ENCODE data around the gene ZNF280D. TPM values are rescaled to one million over a fixed set of nuclear protein-coding genes. Genes with fewer than 3 reads are reported as not detected.

The ZNF280D gene
- polyA plus RNA-seq, 2 of the 4 experiments (the other 2 are of a cell fraction): 13.4 to 21.8 TPM

DNA sequence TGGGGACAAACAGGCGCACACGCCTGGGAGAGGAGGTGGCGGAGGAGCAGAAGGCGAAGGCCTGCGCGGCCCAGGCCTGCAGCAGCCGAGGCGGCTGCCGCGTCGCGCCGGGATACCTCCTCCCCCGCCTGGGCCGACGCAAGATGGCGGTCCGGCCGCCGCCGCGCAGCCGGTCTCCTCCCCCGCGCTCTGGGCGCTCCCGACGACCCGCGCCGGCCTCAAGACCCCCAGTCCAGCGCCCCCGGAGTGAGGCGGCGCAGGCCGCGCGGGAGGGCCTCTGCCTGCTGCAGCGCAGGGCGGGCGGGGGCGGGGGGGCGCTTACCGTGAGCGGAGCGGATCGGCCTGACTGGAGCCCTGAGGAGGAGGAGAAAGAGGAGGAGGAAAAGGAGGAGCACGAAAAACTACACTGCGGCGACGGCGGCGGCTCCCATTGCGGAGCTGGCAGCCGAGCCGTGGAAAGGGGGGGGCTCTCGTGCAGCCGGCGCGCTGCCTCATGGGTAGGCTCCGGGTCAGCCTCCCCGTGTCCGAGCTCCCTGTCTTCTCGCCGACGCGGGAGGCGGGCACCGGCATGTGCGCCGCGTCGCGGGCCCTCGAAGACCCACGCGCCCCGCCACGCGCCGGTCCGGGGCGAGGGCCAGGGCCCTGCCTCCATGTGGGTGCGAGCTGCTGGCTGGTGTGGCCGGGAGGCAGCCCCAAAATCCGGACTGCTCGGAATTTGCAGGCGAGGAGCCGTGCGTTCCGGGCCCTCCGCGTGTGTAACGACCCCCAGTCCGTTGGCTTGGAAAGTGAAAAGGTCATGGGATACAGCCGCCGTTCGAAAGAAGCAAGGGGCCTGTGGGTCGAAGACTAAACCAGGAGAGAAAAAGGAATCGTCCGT, at the start of gene ZNF280D (continued):
- no peak for TF ChIP-seq ZC3H11A (IDR thresholded peaks at IDR 0.05)
- TF ChIP-seq POLR2A (IDR thresholded peaks at IDR 0.05; ENCODE audit: low read length): peak; percentile 61
- TF ChIP-seq, protein P1, sequence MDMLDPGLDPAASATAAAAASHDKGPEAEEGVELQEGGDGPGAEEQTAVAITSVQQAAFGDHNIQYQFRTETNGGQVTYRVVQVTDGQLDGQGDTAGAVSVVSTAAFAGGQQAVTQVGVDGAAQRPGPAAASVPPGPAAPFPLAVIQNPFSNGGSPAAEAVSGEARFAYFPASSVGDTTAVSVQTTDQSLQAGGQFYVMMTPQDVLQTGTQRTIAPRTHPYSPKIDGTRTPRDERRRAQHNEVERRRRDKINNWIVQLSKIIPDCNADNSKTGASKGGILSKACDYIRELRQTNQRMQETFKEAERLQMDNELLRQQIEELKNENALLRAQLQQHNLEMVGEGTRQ (IDR thresholded peaks at IDR 0.05): no peak
- TF ChIP-seq, protein P2, sequence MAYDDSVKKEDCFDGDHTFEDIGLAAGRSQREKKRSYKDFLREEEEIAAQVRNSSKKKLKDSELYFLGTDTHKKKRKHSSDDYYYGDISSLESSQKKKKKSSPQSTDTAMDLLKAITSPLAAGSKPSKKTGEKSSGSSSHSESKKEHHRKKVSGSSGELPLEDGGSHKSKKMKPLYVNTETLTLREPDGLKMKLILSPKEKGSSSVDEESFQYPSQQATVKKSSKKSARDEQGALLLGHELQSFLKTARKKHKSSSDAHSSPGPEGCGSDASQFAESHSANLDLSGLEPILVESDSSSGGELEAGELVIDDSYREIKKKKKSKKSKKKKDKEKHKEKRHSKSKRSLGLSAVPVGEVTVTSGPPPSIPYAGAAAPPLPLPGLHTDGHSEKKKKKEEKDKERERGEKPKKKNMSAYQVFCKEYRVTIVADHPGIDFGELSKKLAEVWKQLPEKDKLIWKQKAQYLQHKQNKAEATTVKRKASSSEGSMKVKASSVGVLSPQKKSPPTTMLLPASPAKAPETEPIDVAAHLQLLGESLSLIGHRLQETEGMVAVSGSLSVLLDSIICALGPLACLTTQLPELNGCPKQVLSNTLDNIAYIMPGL (CRISPR knock-in tag; IDR thresholded peaks at IDR 0.05; ENCODE audit: borderline replicate concordance): peak; percentile 84; the same call in 1 of the 2 replicates
- TF ChIP-seq RAD21 (conservative IDR thresholded peaks at IDR 0.05 in 1 of 2, IDR thresholded peaks at IDR 0.05 in 1 of 2): 0 out of 5 replicates have a peak, but pooled peaks of 1 of the 2 experiments have one; percentile 20
- TF ChIP-seq ZNF302 (CRISPR knock-in tag; IDR thresholded peaks at IDR 0.05): peak; percentile 81

DNA sequence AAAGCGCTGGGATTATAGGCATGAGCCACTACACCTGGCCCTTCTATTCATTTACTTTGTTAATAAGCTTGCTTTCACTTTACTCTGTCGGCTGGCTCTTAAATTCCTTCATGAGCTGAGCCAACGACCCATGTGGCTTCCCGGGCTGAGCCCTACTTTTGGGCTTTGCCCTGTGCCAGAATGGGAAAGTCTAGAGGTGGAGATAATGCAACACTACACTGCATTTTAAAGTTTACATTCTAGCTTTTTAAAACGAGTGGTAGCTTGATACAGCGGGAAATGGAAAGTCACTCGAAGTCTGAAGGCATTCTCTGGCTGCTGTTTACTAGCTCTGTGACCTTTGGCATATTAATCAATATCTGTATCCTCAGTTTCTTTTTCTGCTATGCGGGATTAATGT, 49.0 kb upstream of the ZNF280D start:
- DNase-seq (ENCODE audit: low read depth in 1 of 2, low spot score in 1 of 2) (no peak), FAIRE-seq (no peak), ATAC-seq (no peak)
- CTCF ChIA-PET: interaction anchor here (1.5 kb wide), 1 partner anchor 8 kb away, joined by 3 read pairs; no protein-coding TSS in a partner anchor
- POLR2A ChIA-PET: no interaction called here
- 64% methylated on average over 8 of the region's 8 CpGs for WGBS (ENCODE audit: missing lambda C conversion rate)
- H3K4me3 ChIP-seq: no peak overlapping the region
- no peak overlapping the region for H3K4me2 ChIP-seq
- H3K4me1 ChIP-seq: no peaks in the 10 kb centered on the region
- H3K27ac ChIP-seq: no peak overlapping the region
- TF ChIP-seq ZSCAN20 (CRISPR knock-in tag; IDR thresholded peaks at IDR 0.05) (no peak), HDAC2 (IDR thresholded peaks at IDR 0.05) (no peak), RCOR1 (IDR thresholded peaks at IDR 0.05; ENCODE audit: low read depth, low read length) (no peak), TFCP2L1 (CRISPR knock-in tag; IDR thresholded peaks at IDR 0.05) (no peak), EP300 (IDR thresholded peaks at IDR 0.05) (no peak), MAZ (IDR thresholded peaks at IDR 0.05; ENCODE audit: borderline replicate concordance, low read depth, low read length) (no peak), POLR2AphosphoS2 (conservative IDR thresholded peaks at IDR 0.05; ENCODE audit: low read length) (no peak), NPAS2 (CRISPR knock-in tag; IDR thresholded peaks at IDR 0.05; ENCODE audit: borderline replicate concordance) (no peak), HOXB13 (CRISPR knock-in tag; IDR thresholded peaks at IDR 0.05; ENCODE audit: low read depth) (no peak), EHF (CRISPR knock-in tag; IDR thresholded peaks at IDR 0.05) (no peak), CBX8 (IDR thresholded peaks at IDR 0.05) (no peak), TP53 (CRISPR knock-in tag; IDR thresholded peaks at IDR 0.05) (no peak), NR3C1 (IDR thresholded peaks at IDR 0.05) (no peak), POLR2A (IDR thresholded peaks at IDR 0.05; ENCODE audit: low read length) (no peak)
- TF ChIP-seq, protein P3, sequence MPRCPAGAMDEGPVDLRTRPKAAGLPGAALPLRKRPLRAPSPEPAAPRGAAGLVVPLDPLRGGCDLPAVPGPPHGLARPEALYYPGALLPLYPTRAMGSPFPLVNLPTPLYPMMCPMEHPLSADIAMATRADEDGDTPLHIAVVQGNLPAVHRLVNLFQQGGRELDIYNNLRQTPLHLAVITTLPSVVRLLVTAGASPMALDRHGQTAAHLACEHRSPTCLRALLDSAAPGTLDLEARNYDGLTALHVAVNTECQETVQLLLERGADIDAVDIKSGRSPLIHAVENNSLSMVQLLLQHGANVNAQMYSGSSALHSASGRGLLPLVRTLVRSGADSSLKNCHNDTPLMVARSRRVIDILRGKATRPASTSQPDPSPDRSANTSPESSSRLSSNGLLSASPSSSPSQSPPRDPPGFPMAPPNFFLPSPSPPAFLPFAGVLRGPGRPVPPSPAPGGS (IDR thresholded peaks at IDR 0.05): no peak
- TF ChIP-seq, protein P4, sequence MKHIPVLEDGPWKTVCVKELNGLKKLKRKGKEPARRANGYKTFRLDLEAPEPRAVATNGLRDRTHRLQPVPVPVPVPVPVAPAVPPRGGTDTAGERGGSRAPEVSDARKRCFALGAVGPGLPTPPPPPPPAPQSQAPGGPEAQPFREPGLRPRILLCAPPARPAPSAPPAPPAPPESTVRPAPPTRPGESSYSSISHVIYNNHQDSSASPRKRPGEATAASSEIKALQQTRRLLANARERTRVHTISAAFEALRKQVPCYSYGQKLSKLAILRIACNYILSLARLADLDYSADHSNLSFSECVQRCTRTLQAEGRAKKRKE (CRISPR knock-in tag; IDR thresholded peaks at IDR 0.05; ENCODE audit: low read depth): no peak
- TF ChIP-seq, protein P5, sequence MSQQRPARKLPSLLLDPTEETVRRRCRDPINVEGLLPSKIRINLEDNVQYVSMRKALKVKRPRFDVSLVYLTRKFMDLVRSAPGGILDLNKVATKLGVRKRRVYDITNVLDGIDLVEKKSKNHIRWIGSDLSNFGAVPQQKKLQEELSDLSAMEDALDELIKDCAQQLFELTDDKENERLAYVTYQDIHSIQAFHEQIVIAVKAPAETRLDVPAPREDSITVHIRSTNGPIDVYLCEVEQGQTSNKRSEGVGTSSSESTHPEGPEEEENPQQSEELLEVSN (IDR thresholded peaks at IDR 0.05; ENCODE audit: borderline replicate concordance, low read depth): no peak
- H3K9me3 ChIP-seq: no peaks in the 10 kb centered on the region; the same call in 2 of the 3 replicates
